Measurements from ENCODE around the gene ITPA.

The ITPA gene

DNA sequence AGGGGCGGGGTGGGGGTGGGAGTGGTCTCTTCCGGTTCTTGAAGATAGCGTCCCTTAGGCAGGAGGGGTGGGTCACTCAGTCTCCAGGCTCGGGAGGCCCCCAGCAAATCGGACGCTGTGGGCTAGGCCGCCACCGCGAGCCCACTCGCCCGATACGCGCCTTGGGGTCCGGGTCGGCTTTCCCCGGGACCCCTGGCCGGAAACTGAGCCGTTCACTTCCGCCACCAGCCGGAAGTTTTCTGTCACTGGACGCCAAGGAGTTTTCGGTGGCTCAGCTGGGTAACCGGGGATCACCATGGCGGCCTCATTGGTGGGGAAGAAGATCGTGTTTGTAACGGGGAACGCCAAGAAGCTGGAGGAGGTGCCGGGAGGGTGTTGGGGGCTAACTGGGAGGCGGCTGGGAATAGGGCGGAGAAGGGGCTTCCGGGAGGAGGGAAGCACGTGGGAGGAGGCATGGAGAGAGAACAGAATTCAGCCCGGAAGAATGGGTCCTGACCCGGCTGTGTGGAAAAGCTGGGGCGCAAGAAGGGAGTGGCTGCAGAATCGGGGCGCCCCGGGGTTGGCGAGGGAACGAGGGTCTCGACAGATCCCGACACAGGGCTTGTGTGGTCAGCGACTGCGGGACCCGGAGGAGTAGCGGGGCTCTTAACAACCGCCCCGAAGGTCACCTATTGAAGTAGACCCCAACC, at the start of gene ITPA:
Gene ITPA, plus strand, starts transcription at position 242 of the 689 bp plus-strand sequence. Its CDS starts 54 bp downstream, at position 296.
- FAIRE-seq, result no peak

DNA sequence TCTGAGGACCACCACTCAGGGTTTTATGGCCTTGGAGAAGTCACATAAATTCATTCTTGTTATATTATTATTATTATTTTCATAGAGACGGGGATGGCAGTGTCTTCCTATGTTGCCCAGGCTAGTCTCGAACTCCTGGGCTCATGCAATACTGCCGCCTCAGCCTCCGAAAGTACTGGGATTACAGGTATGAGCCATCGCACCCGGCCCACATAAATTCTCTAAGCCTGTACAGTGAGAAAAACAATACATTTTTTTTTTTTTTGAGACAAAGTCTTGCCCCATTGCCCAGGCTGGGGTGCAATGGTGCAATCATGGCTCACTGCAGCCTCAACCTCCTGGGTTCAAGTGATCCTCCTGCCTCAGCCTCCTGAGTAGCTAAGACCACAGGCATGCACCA, 48.9 kb upstream of the ITPA start:
- FAIRE-seq, result no peak

DNA sequence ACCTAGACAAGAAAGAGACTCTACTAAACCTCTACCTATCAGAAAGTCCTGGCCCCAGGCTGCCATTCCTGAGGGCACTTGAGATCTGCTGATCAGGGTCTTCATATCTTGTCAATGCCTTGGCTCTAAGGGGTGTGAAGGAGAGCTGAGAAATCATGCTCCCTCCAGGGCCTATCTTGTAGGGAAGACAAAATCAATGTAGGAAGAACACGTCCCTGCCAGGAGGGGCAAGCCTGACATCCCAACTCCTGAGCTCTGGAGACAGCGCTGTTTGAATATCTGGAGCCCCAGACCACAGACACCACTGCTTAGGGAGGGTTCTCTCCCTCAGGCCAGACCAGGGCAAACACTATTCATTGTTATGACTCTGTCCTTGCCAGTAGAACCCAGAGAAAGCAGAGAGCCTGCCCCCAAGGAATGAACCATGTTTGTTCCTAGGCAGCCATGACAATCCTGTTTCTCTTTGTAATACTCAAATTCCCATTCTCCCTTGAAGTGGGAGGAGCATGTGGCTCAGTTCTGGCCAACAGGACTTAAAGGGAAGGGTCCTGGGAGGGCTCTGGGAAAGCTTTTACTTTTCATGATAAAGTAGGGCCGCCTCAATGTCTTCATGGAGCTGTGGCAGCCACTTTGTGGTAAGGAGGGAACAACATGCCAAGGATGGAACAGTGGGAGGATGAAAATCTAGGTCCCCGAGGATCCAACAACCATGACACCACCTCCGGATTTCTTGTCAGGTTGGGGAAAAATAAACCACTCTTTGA, 47.8 kb upstream of the ITPA start:
- no peak for FAIRE-seq

DNA sequence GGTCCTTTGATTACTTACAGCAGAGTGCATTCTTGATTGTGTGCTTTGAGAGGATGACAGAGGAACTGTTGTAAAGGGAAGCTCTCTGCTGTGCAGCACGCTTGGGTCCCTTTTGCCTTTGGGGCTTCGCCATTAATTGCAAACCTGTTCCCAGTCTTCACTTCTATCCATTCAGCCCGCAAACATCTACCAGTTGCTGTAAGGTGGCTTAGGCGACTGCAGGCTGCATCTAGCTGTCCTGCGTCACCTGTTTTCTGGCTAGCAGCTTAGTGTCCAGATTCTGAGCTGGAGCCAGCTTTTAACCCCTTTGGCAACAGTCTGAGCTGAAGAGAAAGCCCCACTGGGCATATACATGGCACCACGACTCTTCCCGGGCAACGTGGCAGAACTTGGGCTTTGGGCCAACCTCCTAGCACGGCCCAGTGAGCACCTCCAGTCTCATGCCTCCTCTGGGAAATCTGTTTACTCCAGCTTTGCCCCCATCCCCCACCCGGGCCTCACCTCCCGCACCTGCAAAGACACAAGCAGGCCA, 47.2 kb upstream of the ITPA start:
- FAIRE-seq, result peak; percentile 56

DNA sequence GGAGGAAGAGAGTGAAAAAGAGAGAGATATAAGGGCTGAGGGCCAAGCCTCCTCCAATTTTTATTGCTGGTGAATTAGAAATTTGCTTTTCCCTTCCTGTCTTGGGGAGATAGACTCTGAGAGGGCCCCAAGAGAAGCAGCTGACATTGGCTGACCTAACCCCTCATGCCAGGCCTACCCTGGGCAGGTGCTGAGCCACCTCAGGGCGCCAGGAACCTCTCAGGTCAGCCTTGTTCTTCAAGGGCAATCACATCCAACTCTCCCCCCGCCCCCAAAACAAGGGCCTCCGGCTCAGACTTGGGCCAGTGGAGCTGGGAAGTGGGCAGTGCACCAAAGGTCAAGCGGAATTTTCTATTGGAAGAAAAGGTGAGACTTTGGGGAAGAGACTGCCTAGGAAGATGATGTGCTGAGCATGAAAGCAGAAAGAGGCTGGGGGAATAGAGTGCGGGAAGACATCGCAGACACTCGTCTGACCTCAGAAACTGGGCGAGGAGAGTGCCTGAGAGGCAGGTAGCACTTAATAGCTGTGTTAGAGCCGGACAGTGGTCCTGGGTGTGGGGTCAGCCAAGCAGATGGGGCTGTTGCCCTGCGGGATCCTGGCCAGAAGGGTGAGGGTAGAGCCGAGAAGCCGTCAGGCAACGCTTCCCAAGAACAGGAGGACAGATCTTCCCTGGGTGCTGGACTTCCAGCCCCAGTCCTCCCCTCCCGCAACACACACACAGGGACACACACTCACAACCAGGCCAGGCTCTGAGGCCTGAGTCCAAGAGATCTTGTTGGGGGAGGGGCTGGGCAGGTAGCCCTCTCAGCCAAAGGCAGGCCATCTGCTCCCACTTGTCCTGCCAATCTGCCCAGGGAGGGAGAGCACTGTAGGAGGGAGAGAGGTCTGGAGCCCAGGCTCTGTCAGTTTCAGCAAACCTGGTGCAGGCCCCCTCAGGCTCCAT, 45.9 kb upstream of the ITPA start:
- no peak for FAIRE-seq

DNA sequence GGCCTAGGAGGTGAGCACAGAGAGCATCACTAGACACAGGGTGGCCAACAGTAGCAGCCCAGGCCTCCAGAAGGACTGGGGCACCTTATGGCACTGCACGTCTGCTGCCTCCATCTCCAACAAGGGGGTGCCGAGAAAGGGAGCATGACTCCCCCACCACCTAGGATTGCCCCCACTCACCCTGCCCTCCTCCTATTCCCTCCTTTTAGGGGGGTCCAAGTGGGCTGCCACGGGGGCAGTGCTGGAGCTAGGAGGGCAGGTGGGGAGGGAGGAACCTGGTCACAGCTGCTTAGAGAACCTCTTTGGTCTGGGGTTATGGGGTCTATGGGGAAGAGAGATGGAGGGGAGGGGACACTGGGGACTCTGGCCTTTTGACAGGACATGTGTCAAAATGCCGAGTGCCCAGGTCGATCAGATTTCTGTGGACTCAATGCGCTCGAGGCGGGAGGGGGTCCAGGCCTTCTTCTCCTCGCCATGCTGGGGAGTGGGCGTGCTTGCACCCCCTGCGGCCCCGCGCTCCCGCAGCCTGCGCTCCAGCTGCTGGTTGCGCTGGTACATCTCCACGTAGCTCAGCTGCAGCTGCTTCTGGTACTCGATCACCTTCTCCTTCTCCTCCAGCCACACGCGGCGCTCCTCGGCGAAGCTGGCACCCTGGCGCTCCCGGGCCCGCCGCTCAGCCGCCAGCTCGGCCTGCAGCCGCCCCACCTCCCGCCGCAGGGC, 45.1 kb upstream of the ITPA start:
- no peak for FAIRE-seq

DNA sequence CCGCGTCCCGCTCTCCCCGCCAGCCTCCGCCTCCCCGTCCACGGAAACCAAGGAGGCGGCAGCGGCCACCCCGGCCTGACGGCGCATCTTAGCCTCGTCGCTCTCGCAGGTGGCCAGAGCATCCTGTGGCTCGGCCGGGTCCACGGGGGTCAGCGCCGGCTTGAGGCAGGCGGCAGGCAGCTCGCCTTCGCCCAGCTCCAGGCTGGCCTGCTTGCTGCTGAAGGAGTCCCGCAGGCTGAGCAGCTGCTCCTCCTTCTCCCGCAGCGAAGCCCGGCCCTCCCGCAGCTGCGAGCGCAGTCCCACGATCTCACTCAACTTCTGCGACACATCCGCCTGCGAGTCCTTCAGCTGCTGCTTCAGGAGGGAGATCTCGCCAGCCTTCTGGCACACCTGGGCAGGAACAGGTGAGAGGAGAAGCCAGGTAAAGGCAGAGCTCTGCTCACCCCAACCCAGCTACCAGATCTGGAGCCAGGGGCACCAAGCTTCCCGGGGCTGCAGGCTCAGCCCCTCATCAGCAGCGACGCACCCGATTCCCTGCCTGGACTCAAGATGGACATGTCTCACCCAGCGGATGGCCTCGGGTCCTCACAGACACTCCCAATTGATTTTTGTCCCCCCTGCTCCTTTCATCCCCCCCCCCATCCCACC, 44.4 kb upstream of the ITPA start:
- FAIRE-seq, result no peak

DNA sequence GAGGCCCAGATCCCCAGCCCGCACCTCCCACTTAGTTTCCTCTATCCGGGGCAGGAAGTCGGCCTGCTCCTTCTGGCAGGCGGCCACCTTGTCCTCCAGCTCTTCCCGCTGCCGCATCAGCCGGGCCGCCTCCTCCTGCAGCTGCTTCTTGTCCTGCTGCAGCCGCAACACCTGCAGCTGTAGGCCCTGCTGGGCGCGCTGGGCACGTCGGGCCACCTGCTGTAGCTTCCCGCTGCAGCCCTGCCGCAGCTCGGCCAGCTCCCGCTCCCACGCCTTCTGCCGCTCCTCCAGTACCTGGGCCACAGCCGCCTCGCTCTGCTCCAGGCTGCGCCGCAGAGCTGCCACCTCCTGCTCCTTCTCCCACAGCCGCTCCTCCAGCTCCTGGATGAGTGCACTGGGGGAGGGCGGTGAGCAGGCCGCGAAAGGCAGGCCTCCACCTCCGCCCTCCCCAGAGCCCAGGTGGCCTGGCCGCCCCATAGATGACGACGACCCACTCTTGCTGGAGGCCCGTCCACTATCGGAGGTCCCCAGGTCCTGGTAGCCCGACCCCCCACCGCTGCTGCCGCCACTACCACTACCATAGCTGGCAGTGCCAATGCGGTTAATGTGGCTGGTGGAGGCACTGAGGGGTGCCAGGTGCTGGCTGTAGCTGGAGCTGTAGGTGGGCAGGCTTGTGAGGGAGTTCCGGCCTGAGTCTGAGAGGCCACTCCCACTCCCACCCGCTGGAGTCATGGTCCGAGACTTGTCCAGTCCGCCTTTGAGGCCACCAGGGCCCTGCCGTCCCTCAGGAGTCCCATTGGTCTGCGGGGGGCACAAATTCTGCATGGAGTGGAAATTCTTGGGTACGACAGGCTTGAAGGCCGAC, 43.6 kb upstream of the ITPA start:
- no peak for FAIRE-seq

DNA sequence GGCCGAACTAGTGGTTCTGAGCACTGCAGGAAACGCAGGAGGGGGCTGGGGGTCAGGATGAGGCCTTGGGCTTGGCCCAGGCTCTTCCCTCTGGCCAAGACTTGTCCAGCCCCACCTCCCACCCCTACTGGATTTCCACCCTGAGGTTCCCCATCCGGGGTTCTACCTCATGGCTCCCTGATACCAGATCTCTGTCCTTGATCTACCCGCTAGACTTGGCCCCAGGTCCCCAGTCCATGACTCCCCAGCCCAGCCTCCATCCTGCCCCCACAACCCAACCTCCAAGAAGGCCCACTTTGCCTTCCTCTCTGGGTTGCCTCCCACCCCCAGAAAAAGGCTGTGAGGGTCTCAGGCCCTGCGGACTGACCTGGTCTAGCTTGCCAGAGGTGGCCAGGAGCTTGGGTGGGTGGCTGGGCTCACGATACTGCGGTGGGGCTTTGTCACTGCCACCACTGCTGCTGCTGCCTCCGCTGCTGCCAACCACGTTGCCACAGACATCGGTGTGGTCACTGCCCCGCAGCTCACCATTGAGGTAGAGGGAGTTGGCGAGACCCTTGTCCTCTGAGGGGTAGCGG, 42.9 kb upstream of the ITPA start:
- FAIRE-seq, result no peak

DNA sequence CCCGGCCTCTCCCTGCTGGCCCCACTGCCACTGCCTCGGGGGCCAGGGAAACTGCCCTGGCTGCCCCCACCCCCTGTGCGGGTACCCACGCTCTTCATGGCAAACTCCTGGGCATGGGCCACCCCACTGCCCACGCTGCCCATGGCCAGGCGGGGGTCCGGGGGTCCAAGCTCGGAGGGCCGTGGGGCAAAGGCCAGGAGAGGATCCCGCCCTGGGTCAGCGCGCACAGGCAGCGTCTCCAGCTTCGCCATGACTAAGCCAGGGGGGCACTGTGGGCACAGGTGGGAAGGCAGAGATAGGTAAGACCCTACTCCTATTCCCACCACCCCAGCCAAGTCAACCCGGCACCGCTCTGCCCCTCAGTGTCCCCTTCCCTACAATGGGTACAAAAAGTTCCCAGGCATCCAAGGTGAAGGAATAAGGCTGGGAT, 42.4 kb upstream of the ITPA start:
- FAIRE-seq, result no peak

DNA sequence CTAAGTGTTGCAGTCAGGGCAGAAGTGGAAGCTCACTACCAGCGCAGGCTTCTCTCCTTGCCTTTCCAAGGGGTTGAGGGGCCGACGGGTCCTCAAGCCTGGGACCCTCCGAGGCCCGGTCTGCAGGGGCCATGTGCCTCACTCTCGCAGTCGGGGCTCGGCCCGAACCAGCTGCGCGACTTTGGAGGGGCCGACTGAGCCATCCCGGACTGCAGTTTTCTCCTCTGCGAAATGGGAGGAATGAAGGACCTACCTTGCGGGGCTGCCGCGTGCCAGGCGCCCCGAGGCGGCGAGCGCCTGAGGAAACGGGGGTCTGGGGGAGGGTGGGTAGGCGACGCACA, 41.6 kb upstream of the ITPA start:
- no peak for FAIRE-seq

DNA sequence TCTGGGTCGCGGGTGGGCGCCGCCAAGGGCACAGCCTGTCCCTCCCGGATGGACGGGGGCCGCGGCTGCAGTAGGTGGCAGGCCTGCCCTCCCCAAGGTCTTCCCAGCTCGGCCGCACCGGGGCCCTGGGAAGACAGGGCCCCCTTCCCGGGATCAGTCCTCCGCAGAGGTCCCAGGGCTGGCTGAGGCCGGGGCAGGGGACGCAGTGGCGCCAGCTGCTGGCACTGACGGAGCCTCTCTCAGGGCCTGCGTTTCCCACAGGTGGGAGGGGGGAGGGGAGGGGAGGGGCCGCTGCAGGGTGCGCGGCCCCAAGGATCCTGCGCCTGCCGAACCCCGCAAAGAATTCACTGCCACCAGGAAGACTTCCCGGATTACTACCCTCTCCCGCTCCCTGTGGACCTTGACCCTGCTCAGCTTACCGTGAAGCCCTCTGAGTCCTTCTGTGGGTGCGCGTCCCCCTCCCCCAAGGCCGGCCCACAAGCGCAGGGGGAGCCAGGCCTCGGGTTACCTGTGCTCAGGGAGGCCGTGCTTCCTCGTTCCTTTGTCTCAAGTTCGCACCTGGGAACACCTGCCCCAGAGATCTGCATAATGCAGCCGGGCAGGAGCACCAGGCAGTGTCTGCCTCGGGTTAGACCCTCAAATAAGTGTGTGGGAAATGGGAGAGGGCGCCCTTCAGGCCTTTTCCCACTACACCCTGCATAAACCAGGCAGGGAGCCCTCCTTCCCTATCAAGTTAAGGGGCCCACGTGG, 41.0 kb upstream of the ITPA start:
- no peak for FAIRE-seq

DNA sequence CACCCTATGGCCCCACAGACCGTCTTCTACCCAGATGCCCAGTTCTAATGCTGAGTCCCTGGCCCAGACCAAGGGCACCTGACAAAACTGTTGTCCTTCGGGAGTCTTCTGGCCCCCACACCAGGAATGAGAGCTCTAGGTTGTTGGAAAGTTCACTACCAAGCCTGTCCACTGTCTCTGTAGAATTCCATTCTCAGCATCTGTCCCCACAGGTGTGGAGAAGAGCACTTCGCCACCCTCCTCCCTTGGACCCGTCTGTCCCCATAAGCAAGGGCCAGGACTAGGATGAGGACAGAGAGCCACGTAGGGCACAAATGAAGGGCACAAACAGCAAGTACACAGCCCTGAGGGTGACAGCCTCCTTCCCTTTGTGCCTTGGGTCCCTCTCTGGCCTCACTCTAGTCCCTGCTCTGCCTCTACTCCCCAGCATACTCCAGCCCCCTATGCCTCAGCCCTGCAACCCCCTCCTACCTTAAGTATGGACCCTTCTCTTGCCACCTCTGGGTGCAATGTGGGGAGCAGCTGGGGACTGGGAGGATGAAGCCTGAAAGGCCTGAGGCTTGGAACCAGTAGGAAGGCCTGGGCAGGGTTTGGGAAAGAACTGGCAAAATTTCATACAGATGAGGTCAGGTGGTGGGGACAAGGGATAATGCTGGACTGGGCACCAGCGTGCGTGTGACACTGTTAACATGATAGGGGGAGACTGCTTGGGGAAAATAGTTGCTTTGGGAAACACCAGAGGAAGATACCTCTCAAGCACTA, 40.3 kb upstream of the ITPA start:
- no peak for FAIRE-seq

DNA sequence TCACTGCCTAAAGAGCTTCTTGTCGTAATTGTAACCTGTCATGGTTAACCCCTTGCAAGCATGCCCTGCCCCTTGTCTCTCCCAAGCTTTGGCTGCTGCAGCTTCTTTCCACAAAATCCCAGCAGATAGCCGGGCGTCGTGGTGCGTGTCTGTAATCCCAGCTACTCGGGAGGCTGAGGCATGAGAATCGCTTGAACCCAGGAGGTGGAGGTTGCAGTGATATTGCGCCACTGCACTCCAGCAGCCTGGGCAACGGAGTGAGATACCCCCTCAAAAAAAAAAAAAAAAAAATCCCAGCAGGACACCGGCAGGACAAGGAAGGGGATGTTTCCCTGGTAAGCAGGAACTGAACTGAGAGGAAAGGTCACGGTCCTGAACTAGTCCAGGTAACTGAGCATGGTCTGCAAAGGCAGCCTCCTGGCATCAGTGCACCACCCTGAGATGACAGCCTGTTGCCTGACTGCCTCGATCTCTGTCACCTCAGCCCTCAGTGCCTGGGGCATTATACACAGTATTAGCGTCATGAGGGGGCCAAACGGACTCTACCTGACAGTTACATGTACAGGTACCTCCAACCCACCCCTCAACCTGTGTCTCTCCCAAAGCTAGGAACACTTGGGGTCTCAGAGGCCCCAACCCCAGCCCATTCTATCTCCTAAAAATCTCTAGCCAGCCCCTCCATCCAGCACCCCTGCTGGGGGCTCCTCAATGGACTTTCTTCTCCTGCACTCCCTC, 37.7 kb upstream of the ITPA start:
- no peak for FAIRE-seq

DNA sequence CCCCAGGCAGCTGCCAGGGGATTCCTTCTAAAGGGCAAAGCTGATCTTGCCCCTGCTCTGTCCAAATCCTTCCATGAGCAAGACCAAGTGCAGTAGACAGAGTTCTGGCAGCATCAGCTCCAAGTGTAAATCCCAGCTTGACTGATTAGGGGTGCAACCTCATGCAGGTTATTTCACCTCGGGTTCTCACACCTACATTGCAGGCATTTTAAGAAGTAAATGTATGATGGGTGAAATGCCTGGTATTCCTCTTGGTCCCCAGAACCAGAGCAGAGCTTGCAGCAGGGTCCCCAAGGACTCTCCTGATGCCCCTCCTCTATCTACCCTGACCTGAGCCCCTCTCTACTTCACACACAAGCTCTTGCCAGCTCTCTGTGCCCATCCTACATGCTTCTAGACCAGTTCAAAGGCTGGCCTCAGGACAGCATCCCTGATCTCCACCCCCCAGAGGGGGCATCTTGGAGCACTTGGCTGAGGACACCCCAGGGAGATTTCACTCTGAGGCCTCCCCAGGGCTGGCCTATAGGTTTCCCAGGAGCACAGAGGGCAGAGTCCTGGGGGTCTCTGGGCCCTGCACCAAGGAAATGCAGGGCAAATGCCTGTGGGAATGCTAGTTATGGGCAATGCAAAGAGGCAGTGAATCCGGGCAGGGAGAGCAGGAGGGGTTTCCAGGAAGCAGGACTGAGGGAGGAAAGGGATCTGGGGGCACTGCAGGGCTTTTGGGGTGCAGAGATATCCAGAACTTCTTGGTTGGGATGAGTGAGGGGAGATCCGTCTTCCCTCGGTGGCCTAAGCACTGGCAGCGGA, 37.0 kb upstream of the ITPA start:
- FAIRE-seq, result no peak

DNA sequence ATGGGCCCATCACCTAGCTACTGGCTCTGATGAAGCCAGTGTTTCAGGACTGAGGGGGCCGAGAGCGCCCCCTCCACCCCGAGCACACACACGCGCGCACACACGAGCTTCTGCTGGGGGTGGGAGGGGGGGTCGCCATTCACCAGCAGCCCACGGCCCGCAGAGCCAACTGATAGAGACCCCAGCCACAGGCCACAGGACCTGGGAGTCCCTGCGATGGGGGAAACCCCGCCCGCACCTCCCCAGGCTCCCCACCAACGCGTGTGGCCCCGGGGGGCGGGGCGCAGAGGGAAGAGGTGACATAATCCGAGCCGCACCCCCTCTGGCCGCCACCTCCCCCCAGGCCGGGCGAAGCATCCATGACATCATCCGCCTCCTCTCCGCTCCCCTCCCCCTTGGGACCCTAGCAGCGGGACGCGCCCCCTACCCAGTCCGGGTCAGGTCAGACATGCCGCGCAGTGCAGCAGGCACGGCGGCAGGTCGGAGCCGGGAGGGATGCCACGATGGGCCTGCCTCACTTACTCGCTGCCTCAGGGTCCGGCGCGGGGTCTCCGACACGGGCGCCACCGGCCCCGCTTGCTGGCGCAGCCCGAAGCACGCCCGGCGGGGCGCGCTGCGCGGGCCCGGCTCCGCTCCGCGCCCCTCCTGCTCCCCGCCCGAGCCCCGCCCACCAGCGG, 36.2 kb upstream of the ITPA start, which contains the start of gene LZTS3:
Gene LZTS3, minus strand, starts transcription at position 617 of the 677 bp plus-strand sequence. CDS start 6,386 bp downstream, outside the sequence.
- no peak for FAIRE-seq

Measured in islet of Langerhans (tissue), 1 donor.